H1 (cell line): ENCODE measurements around the gene RGS6. TPM values are rescaled to one million over a fixed set of nuclear protein-coding genes. Genes with fewer than 3 reads are reported as not detected.

Experiments used
- CTCF ChIA-PET: fragments of 300-600 bp; sonication (Branson Sonifier 250); formaldehyde crosslinking; loops from one replicate; lab custom pipeline; 2021; ENCODE audit not compliant: partially characterized antibody; lab: Charles Lee
- POLR2A ChIA-PET: fragments of 300-600 bp; sonication (Branson Sonifier 250); formaldehyde crosslinking; loops from one replicate; lab custom pipeline; 2021; ENCODE audit warnings: inconsistent platforms; ENCODE audit not compliant: partially characterized antibody; lab: Charles Lee
- DNase-seq, 2 experiments: peaks; one replicate each; pipeline versions ENCODE4 v3.0.0 to v3.0.0-alpha.2; 2010 to 2022; ENCODE audit warnings: low spot score in 2 of 2, low read depth in 1 of 2, mixed read lengths in 1 of 2
- FAIRE-seq: peaks from 2 replicates; lab custom pipeline; 2011; peaks lifted over from hg19 to GRCh38; lab: Jason Lieb, UNC
- H2AFZ ChIP-seq: 2 replicates; pipeline ENCODE4 v1.8.1; 2012; ENCODE audit warnings: low read length, inconsistent platforms
- H2AK5ac ChIP-seq: 2 replicates; pipeline ENCODE4 v1.6.1; 2013; ENCODE audit warnings: low read depth, low read length
- H2BK120ac ChIP-seq: replicated peaks from 2 replicates; pipeline ENCODE3; 2013; ENCODE audit warnings: low read depth, low read length, inconsistent platforms
- H2BK12ac ChIP-seq: 2 replicates; pipeline ENCODE4 v1.6.1; 2013; ENCODE audit warnings: low read depth, low read length
- H2BK15ac ChIP-seq: 2 replicates; pipeline ENCODE4 v1.6.1; 2013; ENCODE audit warnings: low read length
- H2BK20ac ChIP-seq: 2 replicates; pipeline ENCODE4 v1.6.1; 2013; ENCODE audit warnings: low read length
- H2BK5ac ChIP-seq: 2 replicates; pipeline ENCODE4 v1.6.1; 2013; ENCODE audit warnings: low read depth, low read length
- H3K14ac ChIP-seq: 2 replicates; pipeline ENCODE4 v1.6.1; 2013; ENCODE audit warnings: inconsistent platforms; ENCODE audit not compliant: insufficient read length
- H3K18ac ChIP-seq: 2 replicates; pipeline ENCODE4 v1.6.1; 2013; ENCODE audit warnings: low read length; ENCODE audit errors: extremely low read depth
- H3K23ac ChIP-seq: 2 replicates; pipeline ENCODE4 v1.6.1; 2013; ENCODE audit warnings: inconsistent platforms; ENCODE audit not compliant: insufficient read length
- H3K23me2 ChIP-seq: 2 replicates; pipeline ENCODE4 v1.6.1; 2013; ENCODE audit warnings: low read depth, low read length
- H3K27ac ChIP-seq: 2 replicates; pipeline ENCODE4 v1.6.1; 2011; ENCODE audit warnings: low read depth, low read length, inconsistent platforms
- H3K27me3 ChIP-seq, 4 experiments: replicated peaks in 1 of 4; 1 replicate in 1 of 4; 2 replicates in 3 of 4; pipeline versions ENCODE4 v1.6.1 to v1.8.1; 2011 to 2013; ENCODE audit warnings: low read length in 3 of 4, mild to moderate bottlenecking in 3 of 4, inconsistent platforms in 2 of 4, mixed read lengths in 2 of 4, moderate library complexity in 1 of 4; ENCODE audit not compliant: control insufficient read depth in 3 of 4, insufficient read depth in 3 of 4; ENCODE audit errors: extremely low read depth in 1 of 4
- H3K36me3 ChIP-seq, 4 experiments: 2 replicates each; pipeline versions ENCODE4 v1.6.1 to v1.8.1; 2011 to 2013; ENCODE audit warnings: mild to moderate bottlenecking in 4 of 4, low read length in 3 of 4, moderate library complexity in 2 of 4, control low read depth in 1 of 4, inconsistent platforms in 1 of 4; ENCODE audit not compliant: insufficient read depth in 4 of 4, control insufficient read depth in 2 of 4
- H3K4ac ChIP-seq: replicated peaks from 2 replicates; pipeline ENCODE3; 2013; ENCODE audit warnings: low read length, low read depth, mixed read lengths, inconsistent platforms; ENCODE audit not compliant: insufficient read length
- H3K4me1 ChIP-seq, 4 experiments: replicated peaks in 1 of 4; 1 replicate in 1 of 4; 2 replicates in 3 of 4; pipeline versions ENCODE4 v1.6.1 to v1.8.1; 2011 to 2013; ENCODE audit warnings: low read length in 3 of 4, inconsistent platforms in 2 of 4, mixed read lengths in 1 of 4; ENCODE audit not compliant: insufficient read depth in 4 of 4, control insufficient read depth in 3 of 4
- H3K4me2 ChIP-seq, 2 experiments: 2 replicates each; pipeline versions ENCODE4 v1.6.1 to v1.8.1; 2011 to 2013; ENCODE audit warnings: low read depth in 2 of 2, low read length in 2 of 2, control low read depth in 1 of 2, inconsistent platforms in 1 of 2, mild to moderate bottlenecking in 1 of 2; ENCODE audit not compliant: insufficient read depth in 1 of 2
- H3K4me3 ChIP-seq, 4 experiments: fragments of 200-600, 300-600 bp in 1 of 4; sonication (generic), shearing (Covaris generic), sonication (Bioruptor Twin) in 1 of 4; 2 replicates each; pipeline versions ENCODE4 v1.5.1 to v1.8.1; 2011 to 2016; ENCODE audit warnings: low read length in 4 of 4, low read depth in 3 of 4, control low read depth in 2 of 4, inconsistent platforms in 2 of 4, mild to moderate bottlenecking in 2 of 4, mixed read lengths in 1 of 4, moderate library complexity in 1 of 4; ENCODE audit not compliant: insufficient read depth in 2 of 4; ENCODE audit errors: extremely low read depth in 1 of 4
- H3K56ac ChIP-seq: replicated peaks from 2 replicates; pipeline ENCODE3; 2013; ENCODE audit warnings: low read depth, mild to moderate bottlenecking, mixed read lengths, low read length, inconsistent platforms; ENCODE audit not compliant: insufficient read length
- H3K79me1 ChIP-seq: 2 replicates; pipeline ENCODE4 v1.6.1; 2013; ENCODE audit warnings: low read depth, low read length, control low read depth
- H3K79me2 ChIP-seq, 2 experiments: 2 replicates each; pipeline versions ENCODE4 v1.6.1 to v1.8.1; 2012 to 2013; ENCODE audit warnings: low read length in 2 of 2, mild to moderate bottlenecking in 2 of 2, inconsistent platforms in 1 of 2; ENCODE audit not compliant: insufficient read depth in 2 of 2, control insufficient read depth in 1 of 2
- H3K9ac ChIP-seq, 4 experiments: replicated peaks in 1 of 4; 1 replicate in 1 of 4; 2 replicates in 3 of 4; pipeline versions ENCODE4 v1.6.1 to v1.8.1; 2011 to 2013; ENCODE audit warnings: low read depth in 3 of 4, low read length in 3 of 4, control low read depth in 2 of 4, mild to moderate bottlenecking in 2 of 4, moderate library complexity in 2 of 4, inconsistent platforms in 1 of 4; ENCODE audit errors: extremely low read depth in 1 of 4
- H3K9me3 ChIP-seq, 2 experiments: 2 replicates each; pipeline versions ENCODE4 v1.6.1 to v1.8.1; 2012 to 2013; ENCODE audit warnings: mild to moderate bottlenecking in 2 of 2, moderate library complexity in 2 of 2, control low read depth in 1 of 2, inconsistent platforms in 1 of 2, low read depth in 1 of 2, low read length in 1 of 2, mixed read lengths in 1 of 2; ENCODE audit not compliant: insufficient read depth in 2 of 2
- H4K20me1 ChIP-seq, 2 experiments: replicated peaks in 1 of 2; 2 replicates each; pipeline versions ENCODE3 to v1.8.1; 2011 to 2013; ENCODE audit warnings: inconsistent platforms in 2 of 2, low read length in 2 of 2, mild to moderate bottlenecking in 1 of 2; ENCODE audit not compliant: insufficient read depth in 2 of 2, control insufficient read depth in 1 of 2
- H4K5ac ChIP-seq: 2 replicates; pipeline ENCODE4 v1.6.1; 2013; ENCODE audit warnings: low read length, low read depth, mixed read lengths, inconsistent platforms; ENCODE audit not compliant: insufficient read length
- H4K8ac ChIP-seq: 2 replicates; pipeline ENCODE4 v1.8.0; 2013; ENCODE audit warnings: mild to moderate bottlenecking, moderate library complexity, low read length, inconsistent platforms; ENCODE audit not compliant: insufficient read depth; ENCODE audit errors: extremely low read depth
- H4K91ac ChIP-seq: replicated peaks from 2 replicates; pipeline ENCODE3; 2013; ENCODE audit warnings: low read length, mixed read lengths, inconsistent platforms; ENCODE audit not compliant: insufficient read length
- BACH1 ChIP-seq: IDR thresholded peaks from 2 replicates; pipeline ENCODE4 v1.6.1; 2012; ENCODE audit warnings: low read length, improper control_type of control experiment
- BCL11A ChIP-seq, 2 experiments: IDR thresholded peaks; one replicate each; pipeline ENCODE4 v1.6.1; 2011; ENCODE audit warnings: low read depth in 2 of 2, low read length in 2 of 2, mild to moderate bottlenecking in 2 of 2
- CBX5 ChIP-seq: fragments of 300-800, 300-1000 bp; sonication (generic); IDR thresholded peaks from 2 replicates; pipeline ENCODE4 v1.7.1; 2016; ENCODE audit warnings: antibody characterized with exemption, low read length, low read depth
- GTF2F1 ChIP-seq: IDR thresholded peaks from 2 replicates; pipeline ENCODE4 v1.6.1; 2012; ENCODE audit warnings: low read depth, low read length, improper control_type of control experiment, borderline replicate concordance
- JUND ChIP-seq: IDR thresholded peaks from 2 replicates; pipeline ENCODE4 v1.6.1; 2011; ENCODE audit warnings: mild to moderate bottlenecking, improper control_type of control experiment, low read length
- MAFK ChIP-seq: IDR thresholded peaks from 2 replicates; pipeline ENCODE4 v1.6.1; 2012; ENCODE audit warnings: low read depth, mild to moderate bottlenecking, improper control_type of control experiment, low read length
- RXRA ChIP-seq: IDR thresholded peaks from 2 replicates; pipeline ENCODE4 v1.6.1; 2011; ENCODE audit warnings: low read depth, mild to moderate bottlenecking, low read length, moderate library complexity; ENCODE audit not compliant: insufficient read depth
- TCF12 ChIP-seq: IDR thresholded peaks from 2 replicates; pipeline ENCODE4 v1.6.1; 2011; ENCODE audit warnings: low read depth, mild to moderate bottlenecking, low read length
- WGBS, 2 experiments: shearing (Covaris generic) in 1 of 2; methylation state at CpG; one replicate each; pipeline versions ENCODE4 v1.1.6 to v1.1.7; 2013 to 2015; ENCODE audit warnings: low lambda C conversion rate in 2 of 2, mixed read lengths in 2 of 2, inconsistent platforms in 1 of 2, low coverage in 1 of 2, missing lambda C conversion rate in 1 of 2; ENCODE audit not compliant: insufficient replicate concordance in 2 of 2, insufficient coverage in 1 of 2, insufficient read length in 1 of 2; ENCODE audit errors: extremely low coverage in 1 of 2, missing lambda C conversion rate in 1 of 2; 5-methylcytosine and 5-hydroxymethylcytosine counted together
- polyA plus RNA-seq, 7 experiments: library from polyadenylated mRNA; depleted of rRNA in 3 of 7; stranded (reverse) in 5 of 7; unstranded in 2 of 7; fragments of >200 nt in 5 of 7; fragments of 200-250 nt in 2 of 7; gene quantifications; 1 replicate in 5 of 7; 2 replicates in 1 of 7; 4 replicates in 1 of 7; pipeline versions ENCODE4 v1.2.1 to v1.2.3, GENCODE V29; 2011 to 2013; ENCODE audit warnings: missing spikeins in 2 of 7, mixed read lengths in 2 of 7
- total RNA-seq: library from RNA; stranded (reverse); fragmentation: NEBNext Ultra II Directional; extraction: Animal tissue kit (Norgen Biotek cat#: 25700); gene quantifications from 2 replicates; pipeline ENCODE4 v1.2.1, GENCODE V29; 2021

The RGS6 gene
- total and polyA plus RNA-seq, 2 of the 8 experiments (the other 6 are each of a cell fraction or from before 2014, with no cell fraction given) = 0.26 to 1.1 TPM

GRCh38 chr14:72521968-72522741 is 589.9 kb downstream of the RGS6 start:
- Histone ChIP-seq H3K79me2 (no peaks in the 10 kb centered on the region), H2BK20ac (no peak overlapping the region), H3K23me2 (no peaks in the 10 kb centered on the region), H3K4ac (no peak overlapping the region), H4K8ac (no peak overlapping the region), H3K27ac (no peak overlapping the region), H4K20me1 (no peaks in the 10 kb centered on the region), H3K4me2 (no peak overlapping the region), H2BK15ac (no peak overlapping the region), H3K9ac (no peak overlapping the region), H2BK5ac (no peak overlapping the region), H4K91ac (no peak overlapping the region), H3K4me3 (no peak overlapping the region), H3K79me1 (no peaks in the 10 kb centered on the region), H3K27me3 (no peaks in the 10 kb centered on the region), H3K36me3 (no peaks in the 10 kb centered on the region), H3K18ac (no peak overlapping the region), H3K4me1 (no peaks in the 10 kb centered on the region), H2AFZ (no peak overlapping the region), H3K23ac (no peak overlapping the region), H2BK12ac (no peak overlapping the region), H4K5ac (no peak overlapping the region), H2AK5ac (no peak overlapping the region), H2BK120ac (no peak overlapping the region), H3K56ac (no peak overlapping the region), H3K9me3 (no peaks in the 10 kb centered on the region), H3K14ac (no peak overlapping the region)
- FAIRE-seq (no peak), DNase-seq (no peak)
- WGBS, 2 experiments = 92 to 100% methylated on average over 1 to 8 of the region's 8 CpGs
- CTCF ChIA-PET = no interaction called here
- POLR2A ChIA-PET = no interaction called here
- TF ChIP-seq BACH1 (no peak), GTF2F1 (no peak), TCF12 (no peak), MAFK (no peak), CBX5 (no peak), JUND (no peak), RXRA (no peak), BCL11A (IDR thresholded peaks at IDR 0.05; ENCODE audit: low read depth in 2 of 2, low read length in 2 of 2) (no peak)
